Keratinocyte (primary cell): ENCODE results near the gene TFRC.

ENCODE experiments used
- CTCF ChIP-seq, 3 experiments: IDR thresholded peaks in 1 of 3; conservative IDR thresholded peaks in 1 of 3; optimal IDR thresholded peaks in 1 of 3; 2 replicates in 2 of 3; 3 replicates in 1 of 3; pipeline versions ENCODE3 to v1.5.1; 2011; ENCODE audit warnings: low read length in 3 of 3, mild to moderate bottlenecking in 3 of 3, moderate library complexity in 2 of 3, control low read depth in 1 of 3, inconsistent platforms in 1 of 3; ENCODE audit not compliant: insufficient read depth in 2 of 3; ENCODE audit errors: extremely low read depth in 1 of 3
- EZH2 ChIP-seq: IDR thresholded peaks from one replicate; pipeline ENCODE4 v1.6.1; 2012; ENCODE audit warnings: inconsistent platforms, mild to moderate bottlenecking, low read length, moderate library complexity

- TF ChIP-seq CTCF (optimal IDR thresholded peaks at IDR 0.05 in 1 of 3, IDR thresholded peaks at IDR 0.05 in 1 of 3, conservative IDR thresholded peaks at IDR 0.05 in 1 of 3; ENCODE audit: extremely low read depth in 1 of 3, insufficient read depth in 2 of 3, low read length in 3 of 3) (no peak), EZH2 (no peak)
Observed at GRCh38 chr3:196024968-196025367, 56.9 kb downstream of the TFRC start.
